Naive thymus-derived CD4-positive, alpha-beta T cell (primary cell): ENCODE results near the gene PMVK. TPM values are rescaled to one million over a fixed set of nuclear protein-coding genes. Genes with fewer than 3 reads are reported as not detected.
"Not testable (repeated sequence)": the region's sequence is repeated elsewhere in the genome, so short reads cannot be mapped to it uniquely, and the experiment has no call there.

Experiments used
- ATAC-seq: fragments of 150-1000 bp; cut with Tn5 transposase; 2 replicates; pipeline ENCODE4 v1.10.0; 2021; ENCODE audit warnings: mild to moderate bottlenecking, moderate library complexity
- CTCF ChIA-PET: fragments of 350-600 bp; sonication (Branson Sonifier 250); formaldehyde crosslinking; loops from one replicate; lab custom pipeline; 2021; ENCODE audit warnings: antibody characterized with exemption; lab: Charles Lee
- POLR2A ChIA-PET: fragments of 350-600 bp; sonication (Branson Sonifier 250); formaldehyde crosslinking; loops from one replicate; lab custom pipeline; 2021; ENCODE audit warnings: antibody characterized with exemption, inconsistent platforms; lab: Charles Lee
- DNase-seq, 9 donors: peaks; one replicate each; pipeline versions ENCODE4 v3.0.0 to v3.0.0-alpha.2; 2020 to 2022; ENCODE audit warnings: mixed read lengths in 1 of 9
- H3K27ac ChIP-seq: one replicate; pipeline ENCODE4 v1.7.0; 2013; ENCODE audit warnings: mild to moderate bottlenecking, low read depth, low read length, moderate library complexity
- H3K27me3 ChIP-seq, 2 donors: one replicate each; pipeline ENCODE4 v1.7.0; 2013; ENCODE audit warnings: low read length in 2 of 2, mild to moderate bottlenecking in 2 of 2, moderate library complexity in 2 of 2; ENCODE audit not compliant: control insufficient read depth in 2 of 2, insufficient read depth in 2 of 2
- H3K36me3 ChIP-seq, 3 experiments: 1 replicate in 2 of 3; 2 replicates in 1 of 3; pipeline ENCODE4 v1.7.0; 2013; ENCODE audit warnings: low read length in 3 of 3, mild to moderate bottlenecking in 3 of 3, moderate library complexity in 1 of 3; ENCODE audit not compliant: insufficient read depth in 3 of 3, control insufficient read depth in 2 of 3
- H3K4me1 ChIP-seq, 2 donors: one replicate each; pipeline ENCODE4 v1.7.0; 2013; ENCODE audit warnings: low read length in 2 of 2, mild to moderate bottlenecking in 2 of 2, moderate library complexity in 1 of 2; ENCODE audit not compliant: control insufficient read depth in 2 of 2, insufficient read depth in 2 of 2
- H3K4me3 ChIP-seq: 2 replicates; pipeline ENCODE4 v1.7.0; 2013; ENCODE audit warnings: mild to moderate bottlenecking, low read length
- H3K9me3 ChIP-seq, 3 experiments: 1 replicate in 2 of 3; 2 replicates in 1 of 3; pipeline ENCODE4 v1.7.0; 2013; ENCODE audit warnings: low read length in 3 of 3; ENCODE audit not compliant: control insufficient read depth in 2 of 3
- H3K27ac Mint-ChIP-seq, 9 donors: one replicate each; pipeline ENCODE4 v1.8.0; 2020 to 2022; ENCODE audit warnings: mixed read lengths in 9 of 9, mild to moderate bottlenecking in 8 of 9, moderate library complexity in 5 of 9, inconsistent platforms in 2 of 9
- H3K27me3 Mint-ChIP-seq, 5 donors: one replicate each; pipeline ENCODE4 v1.8.0; 2021 to 2022; ENCODE audit warnings: mixed read lengths in 5 of 5, mild to moderate bottlenecking in 1 of 5
- H3K36me3 Mint-ChIP-seq, 5 donors: one replicate each; pipeline ENCODE4 v1.8.0; 2020 to 2022; ENCODE audit warnings: mixed read lengths in 5 of 5, mild to moderate bottlenecking in 3 of 5, inconsistent platforms in 1 of 5
- H3K4me1 Mint-ChIP-seq, 7 donors: one replicate each; pipeline ENCODE4 v1.8.0; 2020 to 2022; ENCODE audit warnings: mixed read lengths in 7 of 7, mild to moderate bottlenecking in 3 of 7, inconsistent platforms in 1 of 7
- H3K4me3 Mint-ChIP-seq, 10 donors: one replicate each; pipeline ENCODE4 v1.8.0; 2020 to 2022; ENCODE audit warnings: mild to moderate bottlenecking in 10 of 10, mixed read lengths in 10 of 10, moderate library complexity in 6 of 10, inconsistent platforms in 2 of 10
- H3K9me3 Mint-ChIP-seq, 11 donors: one replicate each; pipeline ENCODE4 v1.8.0; 2020 to 2022; ENCODE audit warnings: mixed read lengths in 11 of 11, mild to moderate bottlenecking in 4 of 11, inconsistent platforms in 1 of 11, moderate library complexity in 1 of 11
- intact Hi-C, 2 donors: fragments of 100-400 bp; cut with micrococcal nuclease; formaldehyde crosslinking; loops; one replicate each; pipeline ENCODE4 v1.15.1; 2023
- polyA plus RNA-seq, 2 donors: library from polyadenylated mRNA; unstranded; fragments of 300-500 nt; fragmentation: Illumina TruSeq; gene quantifications; one replicate each; pipeline ENCODE4 v1.2.3, GENCODE V29; 2021
- total RNA-seq, 6 experiments: library from RNA in 5 of 6; stranded (reverse) in 5 of 6; gene quantifications; 1 replicate in 5 of 6; 2 replicates in 1 of 6; pipeline ENCODE4 v1.2.3 and lab custom pipeline; 2021 to 2026

PMVK gene
- total and polyA plus RNA-seq, 7 experiments from 2014 or later, result 11.3 to 41.4 (median 14.0) TPM

GRCh38 chr1:154908937-154909336, 27.6 kb downstream of the PMVK start:
- CTCF ChIA-PET, result no interaction called here

GRCh38 chr1:154908129-154908528, 28.4 kb downstream of the PMVK start:
- H3K9me3 Mint-ChIP-seq, ATAC-seq, H3K4me3 ChIP-seq, H3K9me3 ChIP-seq, H3K27ac ChIP-seq, H3K27me3 Mint-ChIP-seq, H3K4me1 Mint-ChIP-seq, H3K4me1 ChIP-seq, DNase-seq, H3K27me3 ChIP-seq, H3K36me3 ChIP-seq, H3K27ac Mint-ChIP-seq, POLR2A ChIA-PET, H3K4me3 Mint-ChIP-seq, H3K36me3 Mint-ChIP-seq, intact Hi-C loops: not testable (repeated sequence)
- CTCF ChIA-PET, result interaction anchor here (0.6 kb wide), 1 partner anchor 22 kb away, joined by 3 read pairs; no protein-coding TSS in a partner anchor

More at GRCh38 chr1:154908937-154909336, 27.6 kb downstream of the PMVK start:
- DNase-seq, result no peak
- Histone ChIP-seq H3K9me3 (no peaks in the 10 kb centered on the region), H3K4me1 (no peaks in the 10 kb centered on the region), H3K36me3 (no peaks in the 10 kb centered on the region), H3K27me3 (no peaks in the 10 kb centered on the region), H3K27ac (no peak overlapping the region), H3K4me3 (no peak overlapping the region)
- H3K27ac Mint-ChIP-seq, result no peak overlapping the region
- H3K4me3 Mint-ChIP-seq, result no peak overlapping the region
- peaks cover 0 to 4% (median 2%) of the 10 kb centered on the region in 5 donors for H3K36me3 Mint-ChIP-seq
- no peaks in the 10 kb centered on the region for H3K9me3 Mint-ChIP-seq
- H3K4me1 Mint-ChIP-seq, result no peaks in the 10 kb centered on the region
- POLR2A ChIA-PET, result no interaction called here
- no peak for ATAC-seq
- H3K27me3 Mint-ChIP-seq, result peaks cover 0 to 6% (median 0%) of the 10 kb centered on the region in 5 donors
- intact Hi-C loops, result no loop called here

GRCh38 chr1:154906621-154907081, 29.9 kb downstream of the PMVK start:
- Mint-ChIP-seq H3K4me1 (no peaks in the 10 kb centered on the region), H3K4me3 (no peak overlapping the region), H3K27me3 (peaks cover 0 to 6% (median 0%) of the 10 kb centered on the region in 5 donors), H3K9me3 (no peaks in the 10 kb centered on the region), H3K36me3 (peaks cover 0 to 4% (median 2%) of the 10 kb centered on the region in 5 donors), H3K27ac (no peak overlapping the region)
- ATAC-seq (no peak), DNase-seq (no peak)
- H3K4me1 ChIP-seq, result no peaks in the 10 kb centered on the region
- CTCF ChIA-PET, result interaction anchor here (1.0 to 1.4 kb wide), 2 partner anchors 154 to 179 kb away, joined by 4 read pairs; no protein-coding TSS in a partner anchor
- intact Hi-C loops, result no loop called here
- H3K27ac ChIP-seq, result no peak overlapping the region
- H3K36me3 ChIP-seq, result no peaks in the 10 kb centered on the region
- no peak overlapping the region for H3K4me3 ChIP-seq
- H3K9me3 ChIP-seq, result no peaks in the 10 kb centered on the region
- POLR2A ChIA-PET, result interaction anchor here (1.1 kb wide), 1 partner anchor 153 kb away, joined by 3 read pairs; no protein-coding TSS in a partner anchor
- H3K27me3 ChIP-seq, result no peaks in the 10 kb centered on the region

GRCh38 chr1:154902938-154903566, 33.5 kb downstream of the PMVK start:
- Histone ChIP-seq H3K4me3 (no peak overlapping the region), H3K27me3 (no peaks in the 10 kb centered on the region), H3K27ac (no peak overlapping the region), H3K36me3 (no peaks in the 10 kb centered on the region), H3K4me1 (no peaks in the 10 kb centered on the region), H3K9me3 (no peaks in the 10 kb centered on the region)
- DNase-seq, result no peak
- H3K4me3 Mint-ChIP-seq, result no peak overlapping the region
- H3K9me3 Mint-ChIP-seq, result no peaks in the 10 kb centered on the region
- peaks cover 0 to 3% (median 0%) of the 10 kb centered on the region in 5 donors for H3K27me3 Mint-ChIP-seq
- ChIA-PET POLR2A (no interaction called here), CTCF (no interaction called here)
- H3K27ac Mint-ChIP-seq, result no peak overlapping the region
- intact Hi-C loops, result no loop called here
- peaks cover 0 to 5% (median 0%) of the 10 kb centered on the region in 7 donors for H3K4me1 Mint-ChIP-seq
- peaks cover 0 to 3% (median 0%) of the 10 kb centered on the region in 5 donors for H3K36me3 Mint-ChIP-seq
- no peak for ATAC-seq

GRCh38 chr1:154901591-154901990, 34.9 kb downstream of the PMVK start:
- intact Hi-C loops, result no loop called here

GRCh38 chr1:154899041-154899440, 37.5 kb downstream of the PMVK start:
- Mint-ChIP-seq H3K9me3 (no peaks in the 10 kb centered on the region), H3K36me3 (peaks cover 0 to 3% (median 0%) of the 10 kb centered on the region in 5 donors), H3K27ac (no peak overlapping the region), H3K4me1 (peaks cover 0 to 5% (median 0%) of the 10 kb centered on the region in 7 donors), H3K27me3 (peaks cover 0 to 9% (median 3%) of the 10 kb centered on the region in 5 donors), H3K4me3 (peak overlapping the region in 1 of 10 donors; percentile 3)
- Histone ChIP-seq H3K4me3 (no peak overlapping the region), H3K36me3 (no peaks in the 10 kb centered on the region), H3K27ac (no peak overlapping the region), H3K4me1 (no peaks in the 10 kb centered on the region), H3K27me3 (no peaks in the 10 kb centered on the region), H3K9me3 (no peaks in the 10 kb centered on the region)
- intact Hi-C loops, result no loop called here
- ChIA-PET CTCF (no interaction called here), POLR2A (no interaction called here)
- ATAC-seq (no peak), DNase-seq (no peak)

More at GRCh38 chr1:154901591-154901990, 34.9 kb downstream of the PMVK start:
- H3K36me3 Mint-ChIP-seq, result peaks cover 0 to 3% (median 0%) of the 10 kb centered on the region in 5 donors
- H3K9me3 ChIP-seq, result no peaks in the 10 kb centered on the region
- H3K27me3 Mint-ChIP-seq, result peaks cover 0 to 4% (median 0%) of the 10 kb centered on the region in 5 donors
- H3K4me1 Mint-ChIP-seq, result peaks cover 0 to 5% (median 0%) of the 10 kb centered on the region in 7 donors
- no peaks in the 10 kb centered on the region for H3K27me3 ChIP-seq
- DNase-seq, result no peak
- no peak overlapping the region for H3K27ac Mint-ChIP-seq
- ChIA-PET POLR2A (no interaction called here), CTCF (no interaction called here)
- ATAC-seq, result no peak
- H3K9me3 Mint-ChIP-seq, result no peaks in the 10 kb centered on the region
- no peaks in the 10 kb centered on the region for H3K4me1 ChIP-seq
- H3K4me3 Mint-ChIP-seq, result no peak overlapping the region
- H3K36me3 ChIP-seq, result no peaks in the 10 kb centered on the region
- H3K27ac ChIP-seq, result no peak overlapping the region
- no peak overlapping the region for H3K4me3 ChIP-seq
